ENCODE data around the gene LBX2.

LBX2 gene

GRCh38 chr2:74510272-74510671 is 10.9 kb upstream of the LBX2 start:
- H3K4me3 ChIP-seq (ENCODE audit: low read length): no peak overlapping the region
- no peak for DNase-seq (ENCODE audit: low read depth)
- TF ChIP-seq CTCF (conservative IDR thresholded peaks at IDR 0.05; ENCODE audit: low read length): no peak

- no peak for TF ChIP-seq CTCF (conservative IDR thresholded peaks at IDR 0.05; ENCODE audit: low read length)
- peak overlapping the region; percentile 98 for H3K4me3 ChIP-seq (ENCODE audit: low read length)
- DNase-seq (ENCODE audit: low read depth): peak; percentile 82
Measured at GRCh38 chr2:74507926-74508520, 8.6 kb upstream of the LBX2 start.

GRCh38 chr2:74507145-74507925 is 7.9 kb upstream of the LBX2 start, which contains the start of gene PCGF1:
Gene PCGF1, minus strand, starts transcription at chr2:74507695. Its CDS starts 27 bp downstream, at chr2:74507668.
- H3K4me3 ChIP-seq (ENCODE audit: low read length): peak within 1 kb of the TSS; percentile 98
- peak; percentile 36 for TF ChIP-seq CTCF (conservative IDR thresholded peaks at IDR 0.05; ENCODE audit: low read length)
- peak; percentile 98 for DNase-seq (ENCODE audit: low read depth)

- H3K4me3 ChIP-seq (ENCODE audit: low read length): peak overlapping the region; percentile 47
- DNase-seq (ENCODE audit: low read depth): no peak
- TF ChIP-seq CTCF (conservative IDR thresholded peaks at IDR 0.05; ENCODE audit: low read length): no peak
Measured at GRCh38 chr2:74505448-74506246, 6.2 kb upstream of the LBX2 start.

- no peak for DNase-seq (ENCODE audit: low read depth)
- H3K4me3 ChIP-seq (ENCODE audit: low read length): no peak overlapping the region; the same call in 1 of the 2 replicates
- TF ChIP-seq CTCF (conservative IDR thresholded peaks at IDR 0.05; ENCODE audit: low read length): no peak
Measured at GRCh38 chr2:74504591-74504990, 5.2 kb upstream of the LBX2 start.

GRCh38 chr2:74503506-74504475 is 4.4 kb upstream of the LBX2 start:
- DNase-seq (ENCODE audit: low read depth): no peak
- peak overlapping the region; percentile 78 for H3K4me3 ChIP-seq (ENCODE audit: low read length)
- no peak for TF ChIP-seq CTCF (conservative IDR thresholded peaks at IDR 0.05; ENCODE audit: low read length)
